Osteocyte (in vitro differentiated cells): ENCODE data around the gene MRPL39. TPM values are rescaled to one million over a fixed set of nuclear protein-coding genes. Genes with fewer than 3 reads are reported as not detected.

Experiments
- DNase-seq: peaks from one replicate; pipeline ENCODE4 v3.0.0; 2021; ENCODE audit warnings: mixed read lengths; ENCODE audit not compliant: unreplicated experiment; ENCODE audit errors: extremely low spot score
- H3K27ac Mint-ChIP-seq: one replicate; pipeline ENCODE4 v1.8.0; 2021; ENCODE audit warnings: mild to moderate bottlenecking, mixed read lengths; ENCODE audit not compliant: unreplicated experiment
- H3K27me3 Mint-ChIP-seq: one replicate; pipeline ENCODE4 v1.8.0; 2021; ENCODE audit warnings: mixed read lengths; ENCODE audit not compliant: unreplicated experiment
- H3K36me3 Mint-ChIP-seq: one replicate; pipeline ENCODE4 v1.8.0; 2021; ENCODE audit warnings: mixed read lengths; ENCODE audit not compliant: unreplicated experiment
- H3K4me1 Mint-ChIP-seq: one replicate; pipeline ENCODE4 v1.8.0; 2021; ENCODE audit warnings: mixed read lengths; ENCODE audit not compliant: unreplicated experiment
- H3K4me3 Mint-ChIP-seq: one replicate; pipeline ENCODE4 v1.8.0; 2021; ENCODE audit warnings: mild to moderate bottlenecking, moderate library complexity, mixed read lengths; ENCODE audit not compliant: unreplicated experiment
- H3K9me3 Mint-ChIP-seq: one replicate; pipeline ENCODE4 v1.8.0; 2021; ENCODE audit warnings: mixed read lengths; ENCODE audit not compliant: unreplicated experiment
- total RNA-seq: library from RNA; stranded (reverse); gene quantifications from 2 replicates; pipeline ENCODE4 v1.2.1, GENCODE V29; 2021
- TF ChIP-seq, protein P1 (sequence below): fragments of 200-600 bp; sonication (generic); IDR thresholded peaks from 2 replicates; pipeline ENCODE4 v1.5.0; 2021; ENCODE audit warnings: antibody characterized with exemption, mild to moderate bottlenecking, moderate library complexity

The MRPL39 gene
- total RNA-seq, 1 donor from 2014 or later = 24.3 TPM

DNA sequence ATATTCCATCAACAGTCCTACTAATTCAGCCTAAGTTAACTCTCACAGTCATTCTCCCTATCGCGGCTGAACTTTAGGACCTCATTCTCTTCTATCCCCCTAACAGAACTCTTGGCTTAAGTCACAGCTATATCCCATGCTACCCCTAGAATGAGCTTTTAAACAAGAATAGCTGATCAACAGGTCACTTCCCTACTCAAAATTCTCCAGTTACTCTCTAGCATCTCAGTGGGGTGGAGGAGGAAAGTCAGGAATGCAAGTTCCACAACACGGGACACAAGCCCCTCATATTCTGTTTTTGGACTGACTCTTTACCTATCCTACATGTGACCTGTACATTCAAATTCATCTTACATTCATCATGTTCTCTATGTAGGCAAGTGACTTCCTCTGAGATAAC lies 21.0 kb downstream of the MRPL39 start:
- no peak overlapping the region for H3K4me3 Mint-ChIP-seq
- no peak overlapping the region for H3K27ac Mint-ChIP-seq
- H3K4me1 Mint-ChIP-seq = no peaks in the 10 kb centered on the region
- peaks cover 48% of the 10 kb centered on the region for H3K36me3 Mint-ChIP-seq
- no peak for DNase-seq
- no peaks in the 10 kb centered on the region for H3K9me3 Mint-ChIP-seq
- TF ChIP-seq, protein P1, sequence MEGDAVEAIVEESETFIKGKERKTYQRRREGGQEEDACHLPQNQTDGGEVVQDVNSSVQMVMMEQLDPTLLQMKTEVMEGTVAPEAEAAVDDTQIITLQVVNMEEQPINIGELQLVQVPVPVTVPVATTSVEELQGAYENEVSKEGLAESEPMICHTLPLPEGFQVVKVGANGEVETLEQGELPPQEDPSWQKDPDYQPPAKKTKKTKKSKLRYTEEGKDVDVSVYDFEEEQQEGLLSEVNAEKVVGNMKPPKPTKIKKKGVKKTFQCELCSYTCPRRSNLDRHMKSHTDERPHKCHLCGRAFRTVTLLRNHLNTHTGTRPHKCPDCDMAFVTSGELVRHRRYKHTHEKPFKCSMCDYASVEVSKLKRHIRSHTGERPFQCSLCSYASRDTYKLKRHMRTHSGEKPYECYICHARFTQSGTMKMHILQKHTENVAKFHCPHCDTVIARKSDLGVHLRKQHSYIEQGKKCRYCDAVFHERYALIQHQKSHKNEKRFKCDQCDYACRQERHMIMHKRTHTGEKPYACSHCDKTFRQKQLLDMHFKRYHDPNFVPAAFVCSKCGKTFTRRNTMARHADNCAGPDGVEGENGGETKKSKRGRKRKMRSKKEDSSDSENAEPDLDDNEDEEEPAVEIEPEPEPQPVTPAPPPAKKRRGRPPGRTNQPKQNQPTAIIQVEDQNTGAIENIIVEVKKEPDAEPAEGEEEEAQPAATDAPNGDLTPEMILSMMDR = no peak
- H3K27me3 Mint-ChIP-seq = no peaks in the 10 kb centered on the region

DNA sequence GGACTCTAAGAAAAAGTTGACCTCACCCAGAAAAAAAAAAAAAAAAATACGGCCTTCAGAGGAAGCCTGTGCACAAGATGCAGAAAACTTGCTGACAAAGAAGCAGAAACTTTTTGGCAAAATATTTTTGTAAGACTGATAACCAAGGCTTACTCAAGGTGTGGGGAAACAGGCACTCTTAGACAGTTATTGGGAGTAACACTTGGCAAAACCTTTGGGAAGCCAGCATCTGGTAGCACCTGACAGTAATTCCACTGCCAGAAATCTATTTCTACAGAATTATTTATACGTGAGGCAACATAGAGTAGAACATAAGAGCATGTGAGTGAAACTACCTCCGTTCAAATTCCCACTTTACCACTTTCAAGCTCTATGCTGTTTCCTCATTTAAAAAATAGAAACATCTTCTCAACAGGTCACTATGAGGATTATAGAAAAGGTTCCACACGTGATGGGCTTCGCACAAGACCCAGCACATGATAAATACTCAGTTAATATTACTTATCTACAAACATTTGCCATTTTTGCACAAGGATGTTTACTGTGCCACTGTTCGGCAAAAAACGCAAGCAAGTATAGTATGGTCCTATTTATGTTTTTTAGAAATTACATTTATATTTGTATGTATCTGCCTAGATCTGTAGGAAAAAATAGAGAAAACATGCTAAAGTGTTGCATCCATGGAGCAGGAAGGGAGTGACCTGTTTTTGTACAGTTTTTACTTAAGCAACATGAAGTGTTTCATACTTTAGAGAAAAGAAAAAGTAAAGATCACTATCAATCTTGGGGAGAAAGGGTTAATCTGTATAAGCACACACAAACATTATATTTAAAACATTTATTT lies 22.2 kb downstream of the MRPL39 start:
- Mint-ChIP-seq H3K27ac (no peak overlapping the region), H3K9me3 (no peaks in the 10 kb centered on the region), H3K4me1 (no peaks in the 10 kb centered on the region), H3K4me3 (no peak overlapping the region), H3K27me3 (no peaks in the 10 kb centered on the region), H3K36me3 (peaks cover 39% of the 10 kb centered on the region)
- TF ChIP-seq, protein P1 = no peak
- DNase-seq = no peak

DNA sequence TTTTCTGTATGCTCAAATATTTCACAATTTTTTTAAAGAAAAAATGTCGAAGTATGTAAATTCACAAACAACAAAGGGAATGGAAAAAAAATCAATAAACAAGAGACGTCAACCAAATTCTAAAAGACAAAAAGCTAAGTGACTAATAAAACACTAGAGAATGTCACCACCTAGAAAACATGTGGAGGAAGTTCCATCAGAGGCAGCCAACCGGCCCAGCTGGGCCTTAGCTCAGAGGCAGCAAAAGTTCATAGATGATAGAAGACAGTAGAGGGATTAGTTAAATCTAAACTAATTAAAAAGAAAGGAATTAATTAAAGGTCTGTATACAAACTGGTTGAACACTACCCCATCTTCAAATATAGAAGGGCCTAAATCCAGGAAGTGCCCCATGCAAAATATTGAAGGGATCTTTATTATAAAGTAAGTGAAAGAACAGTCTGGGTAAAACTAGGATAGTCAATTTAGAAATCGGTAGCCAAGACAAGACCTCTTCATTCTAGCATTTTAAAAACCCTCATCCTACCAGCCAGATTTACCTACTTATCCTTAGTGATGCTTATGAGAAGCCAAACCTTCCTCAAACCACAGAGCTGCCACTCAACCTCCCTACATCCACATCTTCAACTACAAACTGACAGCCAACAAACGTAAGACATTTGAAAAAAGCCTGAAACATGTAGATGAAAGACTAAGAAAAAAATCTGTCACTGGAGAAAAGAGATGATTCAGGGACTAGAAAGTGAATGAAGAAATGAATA lies 23.7 kb downstream of the MRPL39 start:
- no peak for DNase-seq
- H3K27me3 Mint-ChIP-seq = no peaks in the 10 kb centered on the region
- TF ChIP-seq, protein P1 = no peak

GRCh38 chr21:25582888-25583287 lies 24.4 kb downstream of the MRPL39 start:
- no peak for DNase-seq
- Mint-ChIP-seq H3K36me3 (peaks cover 30% of the 10 kb centered on the region), H3K9me3 (no peaks in the 10 kb centered on the region), H3K4me3 (no peak overlapping the region), H3K27ac (no peak overlapping the region), H3K27me3 (no peaks in the 10 kb centered on the region), H3K4me1 (no peaks in the 10 kb centered on the region)
- TF ChIP-seq, protein P1 = no peak

More for the DNA sequence above, 23.7 kb downstream of the MRPL39 start:
- Mint-ChIP-seq H3K4me1 (no peaks in the 10 kb centered on the region), H3K36me3 (peaks cover 29% of the 10 kb centered on the region), H3K9me3 (no peaks in the 10 kb centered on the region), H3K4me3 (no peak overlapping the region), H3K27ac (no peak overlapping the region)

- Mint-ChIP-seq H3K27me3 (no peaks in the 10 kb centered on the region), H3K36me3 (peaks cover 29% of the 10 kb centered on the region), H3K27ac (no peak overlapping the region), H3K4me1 (peaks cover 2% of the 10 kb centered on the region), H3K4me3 (no peak overlapping the region), H3K9me3 (no peaks in the 10 kb centered on the region)
- no peak for DNase-seq
- TF ChIP-seq, protein P1 = no peak
Measured at GRCh38 chr21:25582164-25582790, 25.0 kb downstream of the MRPL39 start.
